Measurements from ENCODE around the gene CLEC18B. TPM values are rescaled to one million over a fixed set of nuclear protein-coding genes. Genes with fewer than 3 reads are reported as not detected.
"Not testable (repeated sequence)": the region's sequence is repeated elsewhere in the genome, so short reads cannot be mapped to it uniquely, and the experiment has no call there.

CLEC18B gene
- polyA plus RNA-seq (2011; rRNA removed) (0.05 TPM in 1 of 2 replicates, not detected in the other), polyA minus RNA-seq (2011; rRNA and poly(A)+ RNA removed) (0.09 and 0.67 TPM in 2 replicates)

GRCh38 chr16:74420612-74421481, at the start of gene CLEC18B:
CLEC18B (minus strand) TSS chr16:74421478; CDS start chr16:74421270, 208 bp downstream.
- H3K4me3 ChIP-seq (ENCODE audit: low read depth, low read length); CTCF ChIA-PET; POLR2A ChIA-PET; DNase-seq (ENCODE audit: low read depth); H3K27me3 ChIP-seq (ENCODE audit: control insufficient read depth, insufficient read depth, low read length); H3K36me3 ChIP-seq (ENCODE audit: control insufficient read depth, insufficient read depth, low read length): not testable (repeated sequence)

GRCh38 chr16:74469946-74470478, 48.7 kb upstream of the CLEC18B start:
- DNase-seq (ENCODE audit: low read depth) = no peak
- Histone ChIP-seq H3K4me3 (ENCODE audit: low read depth, low read length) (no peak overlapping the region), H3K27me3 (ENCODE audit: control insufficient read depth, insufficient read depth, low read length) (no peaks in the 10 kb centered on the region), H3K36me3 (ENCODE audit: control insufficient read depth, insufficient read depth, low read length) (peaks cover 22% of the 10 kb centered on the region)
- TF ChIP-seq CTCF (IDR thresholded peaks at IDR 0.05; ENCODE audit: insufficient read depth, low read depth, low read length) = no peak
- CTCF ChIA-PET = no interaction called here
- POLR2A ChIA-PET = no interaction called here

- Histone ChIP-seq H3K27me3 (ENCODE audit: control insufficient read depth, insufficient read depth, low read length) (no peaks in the 10 kb centered on the region), H3K36me3 (ENCODE audit: control insufficient read depth, insufficient read depth, low read length) (peaks cover 22% of the 10 kb centered on the region), H3K4me3 (ENCODE audit: low read depth, low read length) (no peak overlapping the region)
- DNase-seq (ENCODE audit: low read depth) = no peak
- ChIA-PET CTCF (interaction anchor here (0.6 to 1.1 kb wide), 2 partner anchors 9 to 162 kb away, joined by 3 read pairs; no protein-coding TSS in a partner anchor), POLR2A (no interaction called here)
- TF ChIP-seq CTCF (IDR thresholded peaks at IDR 0.05; ENCODE audit: insufficient read depth, low read depth, low read length) = no peak
These were observed 47.7 kb upstream of the CLEC18B start for GRCh38 chr16:74468807-74469525.

GRCh38 chr16:74466872-74467271, 45.6 kb upstream of the CLEC18B start:
- ChIA-PET CTCF (no interaction called here), POLR2A (no interaction called here)
- no peak for DNase-seq (ENCODE audit: low read depth)
- no peaks in the 10 kb centered on the region for H3K27me3 ChIP-seq (ENCODE audit: control insufficient read depth, insufficient read depth, low read length)
- TF ChIP-seq CTCF (IDR thresholded peaks at IDR 0.05; ENCODE audit: insufficient read depth, low read depth, low read length) = no peak
- H3K36me3 ChIP-seq (ENCODE audit: control insufficient read depth, insufficient read depth, low read length) = peaks cover 26% of the 10 kb centered on the region
- no peak overlapping the region for H3K4me3 ChIP-seq (ENCODE audit: low read depth, low read length)

- DNase-seq (ENCODE audit: low read depth) = no peak
- POLR2A ChIA-PET = no interaction called here
- Histone ChIP-seq H3K4me3 (ENCODE audit: low read depth, low read length) (no peak overlapping the region), H3K36me3 (ENCODE audit: control insufficient read depth, insufficient read depth, low read length) (peaks cover 28% of the 10 kb centered on the region), H3K27me3 (ENCODE audit: control insufficient read depth, insufficient read depth, low read length) (no peaks in the 10 kb centered on the region)
- no peak for TF ChIP-seq CTCF (IDR thresholded peaks at IDR 0.05; ENCODE audit: insufficient read depth, low read depth, low read length)
- CTCF ChIA-PET = no interaction called here
These were observed 44.8 kb upstream of the CLEC18B start for GRCh38 chr16:74465851-74466685.

Measured in BJ (cell line).